ENCODE measurements around the gene GBGT1.

Gene GBGT1

DNA sequence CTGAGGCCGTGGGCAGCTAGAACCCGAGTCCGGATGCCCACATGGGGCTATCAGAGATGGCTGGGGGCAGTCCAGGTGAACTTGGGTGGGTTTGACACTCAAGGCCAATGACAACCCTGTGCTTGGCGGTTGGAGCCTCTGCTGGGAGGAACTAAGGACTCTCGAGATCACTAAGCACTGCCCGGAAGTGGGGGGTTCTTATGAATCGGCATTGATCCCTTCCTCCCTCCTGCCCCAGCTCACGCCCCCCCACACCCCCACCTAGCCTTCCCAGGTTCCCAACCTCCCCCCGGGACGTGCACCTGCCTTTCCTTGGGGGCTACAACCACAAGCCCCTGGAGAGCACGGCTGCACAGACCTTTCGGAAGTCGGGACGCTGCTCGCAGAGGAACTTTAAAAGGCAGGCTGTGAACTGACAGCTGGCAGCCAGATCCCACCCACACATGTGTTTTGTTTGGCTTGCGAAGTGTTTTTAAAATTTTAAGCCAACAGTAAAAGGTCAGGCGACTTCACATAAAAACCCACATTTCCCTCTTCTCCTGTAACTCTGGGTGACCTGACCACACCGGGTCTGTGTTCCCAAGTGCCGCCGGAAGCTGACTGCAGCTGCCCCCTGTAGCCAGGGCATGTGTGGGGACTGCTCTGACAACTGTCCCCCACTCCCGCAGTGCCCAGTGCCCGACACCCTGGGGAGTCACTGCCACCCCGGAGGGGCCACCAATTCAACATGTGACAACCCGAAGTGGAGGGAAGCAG is 37.6 kb downstream of the GBGT1 start:
- no peak for DNase-seq (ENCODE audit: low spot score)

DNA sequence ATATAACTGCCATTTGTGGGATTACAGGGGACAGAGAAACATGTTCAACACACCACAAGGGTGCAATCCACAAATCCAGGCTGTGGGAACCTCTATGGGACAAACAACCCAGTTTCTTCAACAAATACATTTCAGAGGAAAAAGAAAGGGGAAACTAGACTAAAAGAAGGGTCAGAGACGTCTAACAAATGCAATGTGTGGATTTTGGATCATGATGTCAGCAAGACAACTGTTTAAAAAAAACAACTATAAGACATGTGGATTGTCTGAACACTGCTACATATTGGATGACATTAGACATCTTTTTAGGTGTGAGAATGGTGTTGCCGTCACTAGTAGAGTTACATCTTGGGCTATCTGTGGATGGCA is 38.8 kb downstream of the GBGT1 start:
- DNase-seq (ENCODE audit: low spot score) = no peak

DNA sequence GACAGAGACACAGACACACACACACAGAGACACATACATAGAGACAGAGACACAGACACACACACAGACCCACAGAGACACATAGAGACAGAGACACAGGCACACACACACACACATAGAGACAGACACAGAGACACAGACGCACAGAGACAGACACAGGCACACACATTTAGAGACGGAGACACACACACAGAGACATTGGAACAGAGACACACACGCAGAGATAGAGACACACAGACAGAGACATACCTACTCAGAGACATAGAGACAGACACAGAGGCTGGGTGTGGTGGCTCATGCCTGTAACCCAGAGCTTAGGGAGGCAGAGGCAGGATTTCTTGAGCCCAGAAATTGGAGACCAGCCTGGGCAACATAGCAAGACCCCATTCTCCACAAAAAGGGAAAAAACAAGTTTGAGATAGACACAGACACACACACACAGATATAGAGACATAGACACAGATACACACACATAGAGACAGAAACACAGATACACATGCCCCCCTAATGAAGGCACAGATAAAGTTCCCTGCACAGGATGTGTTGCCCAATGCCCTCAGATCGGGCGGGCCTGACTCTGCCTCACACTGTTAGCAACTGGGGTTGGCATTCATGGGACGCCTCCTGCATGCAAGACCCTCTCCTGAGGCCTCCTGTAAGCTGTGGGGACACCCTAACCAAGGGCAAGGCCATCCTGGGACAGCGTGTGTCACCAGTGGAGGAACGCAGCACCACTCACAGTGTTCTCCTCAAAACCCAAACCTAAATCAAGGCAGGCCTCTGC is 39.4 kb downstream of the GBGT1 start:
- no peak for DNase-seq (ENCODE audit: low spot score)

DNA sequence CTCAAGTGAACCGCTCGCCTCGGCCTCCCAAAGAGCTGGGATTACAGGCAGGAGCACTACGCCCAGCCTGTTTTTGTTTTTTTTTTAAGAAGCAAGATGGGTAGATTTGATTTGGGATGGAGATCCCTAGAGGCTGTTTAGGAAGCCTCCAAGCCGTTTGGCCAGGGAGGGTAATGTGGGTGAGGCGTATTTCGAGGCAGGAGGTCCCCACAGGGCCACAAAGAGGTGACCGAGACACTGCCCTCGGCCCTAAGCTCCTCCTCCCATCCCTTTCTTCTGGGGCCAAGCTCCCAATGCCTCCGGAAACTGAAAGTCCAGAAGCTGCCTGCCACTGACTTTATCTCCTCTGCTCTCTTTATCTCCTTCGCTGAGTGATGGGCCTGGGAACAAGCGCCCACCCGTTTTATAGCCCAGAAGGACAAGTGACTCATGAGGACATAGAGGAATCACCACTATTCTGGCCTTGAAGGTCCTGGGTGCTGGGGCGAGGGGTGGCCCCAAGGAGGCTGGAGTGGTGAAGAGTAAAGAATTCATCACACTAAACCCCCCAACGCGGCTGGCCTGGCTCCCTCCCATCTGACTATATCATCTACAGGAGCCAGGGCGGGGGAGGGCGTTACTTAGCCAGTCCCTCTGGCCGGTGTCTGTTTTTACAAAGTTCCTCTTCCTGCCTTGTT is 40.6 kb downstream of the GBGT1 start:
- DNase-seq (ENCODE audit: low spot score) = peak; percentile 30

DNA sequence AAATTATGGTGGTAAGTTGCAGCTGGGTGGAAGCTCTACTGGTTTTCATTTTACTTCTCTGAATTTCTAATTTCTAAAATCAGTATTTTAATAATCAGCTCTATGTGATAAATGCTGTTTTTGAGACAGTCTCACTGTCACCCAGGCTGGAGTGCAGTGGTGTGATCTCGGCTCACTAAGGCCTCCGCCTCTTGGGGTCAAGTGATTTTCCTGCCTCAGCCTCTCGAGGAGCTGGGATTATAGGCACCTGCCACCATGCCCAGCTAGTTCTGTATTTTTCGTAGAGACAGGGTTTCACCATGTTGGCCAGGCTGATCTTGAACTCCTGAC is 41.1 kb downstream of the GBGT1 start:
- no peak for DNase-seq (ENCODE audit: low spot score)

DNA sequence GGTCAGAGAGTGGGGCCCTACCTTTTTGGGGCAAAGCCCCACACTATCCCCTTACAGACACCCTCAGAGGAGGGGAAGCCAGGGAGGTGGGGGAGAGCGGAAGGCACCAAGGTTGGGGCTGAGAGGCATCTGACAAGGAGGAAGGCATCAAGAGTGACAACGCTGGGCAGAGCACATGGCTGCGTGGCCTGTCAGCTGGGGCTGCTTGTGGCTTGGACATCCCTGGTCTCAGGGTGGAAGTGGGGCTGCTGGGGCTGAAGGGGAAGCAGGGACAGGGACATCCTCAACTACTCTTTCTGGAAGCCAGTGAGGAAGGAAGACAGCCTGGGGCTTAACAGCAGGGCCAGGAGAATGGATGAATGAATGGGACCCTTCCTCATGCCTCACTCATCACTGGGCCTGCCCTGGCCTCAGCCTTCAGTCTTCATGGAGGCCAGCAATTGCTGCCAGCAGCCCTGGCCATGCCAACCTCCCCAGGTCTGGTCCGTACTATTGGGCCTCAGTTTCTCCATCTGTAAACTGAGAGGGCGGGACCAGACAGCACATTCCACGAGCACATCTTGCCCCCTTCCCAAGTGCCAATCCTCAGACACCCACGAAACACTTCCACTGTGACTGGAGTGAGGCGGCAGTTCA is 41.7 kb downstream of the GBGT1 start:
- DNase-seq (ENCODE audit: low spot score) = no peak

DNA sequence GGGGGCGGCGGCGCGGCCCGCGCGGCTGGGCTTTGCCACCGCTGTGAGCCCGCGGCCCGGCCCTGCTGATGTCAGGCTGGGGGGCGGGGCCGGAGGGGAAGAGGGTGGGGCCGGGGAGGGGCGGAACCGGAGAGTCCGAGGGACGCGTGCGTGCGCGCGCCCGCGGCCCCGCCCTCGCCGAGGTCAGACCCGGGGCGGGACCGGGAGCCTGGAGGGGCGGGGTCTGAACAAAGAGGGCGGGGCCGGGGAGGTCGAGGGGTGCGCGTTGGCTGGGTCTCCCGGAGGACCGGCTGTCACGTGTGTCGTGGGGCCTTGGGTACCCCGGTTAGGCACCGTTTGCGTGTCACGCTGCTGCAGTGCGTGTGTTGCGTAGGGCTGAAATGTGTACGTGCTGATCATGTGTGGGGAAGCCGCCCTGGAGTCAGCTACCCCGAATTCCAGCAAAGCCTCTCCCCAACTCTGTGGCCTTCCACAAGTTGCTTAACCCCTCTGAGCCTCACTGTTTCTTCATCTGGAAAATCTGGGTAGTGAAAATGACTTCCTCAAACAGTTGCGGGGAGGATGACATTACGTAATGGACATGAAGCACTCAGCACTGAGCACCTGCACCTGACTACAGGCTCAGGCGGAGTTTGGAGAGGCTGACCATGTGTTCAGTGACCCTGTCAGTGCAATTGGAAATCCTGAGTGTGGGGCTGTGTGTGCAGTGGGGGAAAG is 42.4 kb downstream of the GBGT1 start, which contains the start of gene RALGDS:
RALGDS (minus strand) TSS at position 43 of the 717 bp plus-strand sequence. CDS start 86 bp downstream, outside the sequence.
- DNase-seq (ENCODE audit: low spot score) = peak; percentile 93

DNA sequence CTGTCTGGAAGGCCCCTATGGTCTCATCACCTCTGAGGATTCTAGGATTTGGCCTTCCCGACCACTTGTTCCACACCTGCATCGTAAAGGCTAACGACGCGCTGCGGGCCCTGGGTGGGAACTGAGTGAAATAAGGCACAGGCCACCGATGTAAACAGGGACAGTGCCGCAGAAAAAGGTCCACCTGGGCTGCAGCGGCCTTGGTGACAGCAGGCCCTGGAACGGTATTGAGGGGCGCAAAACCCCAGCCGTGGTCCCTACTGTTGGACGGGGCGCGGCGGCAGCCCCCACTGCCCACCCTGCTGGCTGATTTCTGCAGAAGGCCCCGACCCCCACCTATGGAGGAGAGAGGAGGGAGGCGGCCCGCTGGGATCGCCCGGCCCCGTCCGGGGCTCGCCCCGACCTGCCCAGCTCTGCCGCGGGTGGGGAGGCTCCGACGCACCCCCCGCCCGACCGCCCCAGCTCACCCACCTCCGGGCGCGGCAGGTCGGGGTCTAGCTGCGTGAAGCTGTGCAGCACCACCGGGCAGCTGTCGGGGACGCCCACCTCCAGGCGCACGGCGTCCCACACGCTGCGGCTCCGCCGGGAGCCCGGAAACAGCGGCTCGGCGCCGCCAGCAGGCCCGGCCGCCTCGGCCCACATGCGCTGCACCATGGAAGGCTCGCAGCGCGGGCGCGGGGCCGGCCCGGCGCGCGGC is 43.1 kb downstream of the GBGT1 start:
- DNase-seq (ENCODE audit: low spot score) = no peak

DNA sequence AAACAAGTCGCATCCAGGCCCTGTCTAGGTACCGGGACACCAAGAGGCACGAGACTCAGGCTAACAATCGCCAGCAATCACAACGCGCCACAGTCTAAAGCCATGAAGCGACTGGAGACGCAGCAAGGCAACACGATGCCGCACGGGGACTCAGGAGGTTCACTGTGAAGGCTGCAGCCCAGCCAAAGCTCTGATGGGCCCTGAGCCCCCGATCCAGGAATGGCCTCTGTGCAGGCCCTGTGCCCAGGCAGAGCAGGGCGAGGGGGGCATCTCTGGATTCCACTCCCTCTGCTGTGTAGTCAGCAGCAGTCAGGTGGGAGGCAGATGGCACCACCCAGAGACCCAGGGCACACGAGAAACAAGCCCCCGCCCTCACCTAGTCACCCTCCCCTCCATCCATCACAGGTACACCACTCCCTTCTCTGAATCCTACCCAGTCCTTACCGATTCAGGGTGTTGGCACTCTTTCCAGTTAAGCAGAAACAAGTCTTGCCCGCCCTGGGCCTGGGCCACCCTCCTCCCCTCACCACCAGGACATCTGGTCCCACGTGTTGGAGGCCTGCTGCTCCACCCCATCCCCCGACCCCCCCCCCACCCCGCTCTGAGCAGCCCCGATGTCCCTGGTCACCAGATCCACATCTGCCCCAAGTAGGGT is 43.7 kb downstream of the GBGT1 start:
- DNase-seq (ENCODE audit: low spot score) = no peak

DNA sequence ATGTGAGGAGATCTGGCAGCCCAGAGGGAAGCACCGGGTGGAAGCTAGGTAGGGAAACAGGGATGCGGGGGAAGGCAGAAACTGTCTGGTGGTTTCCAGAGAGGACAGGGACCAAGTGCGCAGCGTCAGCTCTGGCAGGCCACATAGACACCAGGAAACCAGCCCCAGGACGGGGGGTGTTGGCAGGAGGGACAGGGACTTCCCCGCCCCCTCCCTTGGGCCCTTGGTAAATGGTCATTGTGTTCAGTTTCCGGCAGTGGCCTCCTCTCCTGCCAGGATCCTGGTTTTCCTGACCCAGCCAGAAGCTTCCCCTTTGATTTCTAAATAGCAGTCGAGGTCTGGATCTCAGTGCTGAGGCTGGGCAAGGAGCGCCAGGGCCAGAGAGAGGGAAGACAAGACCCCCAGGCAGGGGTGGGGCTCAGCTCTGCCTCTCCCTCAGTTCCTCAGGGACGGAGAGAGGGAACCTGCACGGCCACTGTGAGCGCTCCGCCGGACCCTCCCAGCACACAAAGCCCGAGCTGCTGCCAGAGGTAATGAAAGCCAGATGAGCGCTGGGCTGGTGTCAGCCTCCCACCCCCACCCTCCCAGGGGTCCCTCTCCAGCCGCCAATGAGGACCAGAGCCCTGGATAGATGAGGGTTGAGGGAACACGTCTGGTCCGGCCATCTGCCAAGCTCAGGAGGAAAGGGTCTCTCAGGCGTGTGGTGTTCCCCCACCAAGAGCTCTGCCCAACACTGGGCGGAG is 44.4 kb downstream of the GBGT1 start:
- DNase-seq (ENCODE audit: low spot score) = no peak

DNA sequence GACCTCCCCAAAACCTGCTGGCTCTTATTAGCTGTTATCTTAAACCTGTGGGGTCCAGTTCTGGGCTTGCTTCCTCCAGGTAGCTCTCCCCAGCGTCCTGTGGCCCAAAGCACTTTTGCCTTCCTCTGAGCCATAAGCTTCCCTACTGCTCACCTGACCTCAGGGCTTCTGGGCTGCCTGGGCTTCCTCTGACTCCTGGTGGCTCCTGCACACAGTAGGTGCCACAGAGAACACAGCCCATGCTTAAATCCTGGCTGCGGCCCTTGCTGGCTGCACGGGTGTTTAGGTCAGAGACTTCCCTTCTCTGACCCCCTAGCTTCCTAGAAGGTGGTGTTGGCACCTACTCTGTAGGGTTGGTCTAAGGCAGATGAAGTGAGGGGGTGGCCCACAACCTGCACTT is 45.1 kb downstream of the GBGT1 start:
- DNase-seq (ENCODE audit: low spot score) = no peak

DNA sequence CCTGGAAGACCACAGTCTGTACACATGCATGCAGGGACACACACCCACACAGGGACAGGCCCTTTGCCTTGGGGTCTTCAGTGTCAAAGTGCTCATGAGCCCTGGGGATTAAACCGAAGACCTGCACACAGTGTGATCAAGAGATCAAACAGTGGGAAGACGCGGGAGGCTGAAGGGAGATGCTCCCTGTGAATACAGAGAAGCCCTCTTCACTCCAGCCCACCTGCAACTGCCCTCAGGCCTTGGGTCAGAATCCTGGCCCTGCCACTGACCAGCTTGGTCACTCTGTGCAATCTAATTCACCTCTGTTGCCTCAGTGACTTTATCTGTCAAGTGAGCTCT is 45.6 kb downstream of the GBGT1 start:
- DNase-seq (ENCODE audit: low spot score) = no peak

DNA sequence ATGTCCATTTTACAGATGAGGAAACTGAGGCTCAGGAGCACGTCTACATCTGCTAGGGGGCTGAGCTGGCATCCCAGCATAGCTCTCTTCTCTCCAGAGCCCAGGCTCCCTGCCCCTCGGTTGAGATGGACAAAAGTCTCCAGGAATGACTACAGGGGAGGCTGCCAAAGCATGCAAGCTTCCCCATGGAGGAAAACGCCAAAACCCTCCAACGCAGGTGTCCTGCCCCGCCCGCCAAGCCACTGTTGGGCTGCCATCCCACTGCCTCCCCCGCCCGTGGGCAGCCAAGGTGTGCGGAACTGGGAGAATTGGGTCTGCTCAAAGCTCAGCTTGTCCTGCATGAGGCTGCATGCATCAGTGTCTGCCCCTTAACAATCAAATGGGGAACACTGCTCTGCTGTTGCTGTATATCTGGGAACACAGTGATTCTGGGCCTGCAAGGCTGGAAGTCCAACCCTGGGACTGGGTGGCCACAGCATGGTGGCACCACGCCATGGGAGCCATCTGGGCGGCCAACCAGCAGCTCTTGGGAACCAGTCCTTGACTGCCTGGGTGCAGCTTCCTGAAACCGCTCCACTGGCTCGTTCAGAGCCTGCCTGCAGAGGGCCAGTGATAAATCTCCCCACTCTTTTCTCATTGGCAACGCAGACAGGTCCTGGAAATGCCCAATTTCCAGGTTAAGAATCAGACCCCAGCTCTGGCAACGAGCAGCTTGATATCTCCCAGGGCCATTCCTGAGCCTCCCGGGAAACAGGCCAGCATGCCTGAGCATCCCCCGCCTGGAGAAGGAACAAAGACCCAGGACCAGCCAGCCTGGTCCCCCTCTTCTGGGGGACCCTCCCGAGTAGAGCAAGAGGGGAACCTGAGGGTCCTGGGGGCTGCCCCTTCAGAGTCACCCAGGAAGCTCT is 46.2 kb downstream of the GBGT1 start:
- no peak for DNase-seq (ENCODE audit: low spot score)

DNA sequence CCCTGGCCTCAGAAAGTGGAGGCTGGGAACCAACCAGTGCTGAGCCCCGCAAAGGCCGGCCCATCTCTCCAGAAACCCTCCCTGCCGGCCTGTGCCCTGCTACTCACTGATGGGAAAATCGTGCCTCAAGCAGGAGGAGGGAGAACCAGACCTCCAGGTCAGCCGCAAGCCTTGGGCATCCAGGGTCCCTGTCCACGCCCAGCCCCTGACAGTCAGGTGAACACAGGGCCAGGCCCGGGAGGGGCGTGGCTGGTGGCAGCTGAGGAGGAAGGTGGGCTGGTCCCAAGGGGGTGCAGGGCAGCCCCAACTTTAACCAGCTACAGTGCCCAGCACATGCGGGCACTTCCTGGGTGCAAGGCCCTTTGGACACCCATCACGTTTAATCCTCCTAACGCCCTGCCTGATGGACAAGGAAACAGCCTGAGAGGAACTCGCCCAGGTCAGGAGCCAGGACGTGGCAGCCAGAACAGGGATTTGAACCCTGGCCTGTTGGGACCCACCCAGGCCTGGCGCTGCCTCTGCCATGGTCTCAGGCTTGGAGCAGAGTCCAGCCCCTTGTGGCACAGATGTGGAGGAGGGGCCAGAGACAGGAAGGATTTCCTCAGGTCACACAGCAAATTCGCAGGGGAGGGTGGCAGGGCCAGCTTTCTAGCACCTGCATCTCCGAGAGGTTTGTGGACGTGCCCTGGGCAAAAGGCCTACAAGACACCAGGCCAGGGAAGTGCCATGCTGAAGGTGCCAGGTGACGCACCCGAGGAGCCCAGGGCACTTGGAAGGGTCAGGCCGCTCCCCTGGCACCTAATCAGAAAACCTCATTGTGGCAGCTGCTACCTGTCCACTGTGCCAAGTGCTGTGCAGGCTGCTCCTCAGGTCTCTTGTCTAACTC is 47.1 kb downstream of the GBGT1 start:
- no peak for DNase-seq (ENCODE audit: low spot score)

DNA sequence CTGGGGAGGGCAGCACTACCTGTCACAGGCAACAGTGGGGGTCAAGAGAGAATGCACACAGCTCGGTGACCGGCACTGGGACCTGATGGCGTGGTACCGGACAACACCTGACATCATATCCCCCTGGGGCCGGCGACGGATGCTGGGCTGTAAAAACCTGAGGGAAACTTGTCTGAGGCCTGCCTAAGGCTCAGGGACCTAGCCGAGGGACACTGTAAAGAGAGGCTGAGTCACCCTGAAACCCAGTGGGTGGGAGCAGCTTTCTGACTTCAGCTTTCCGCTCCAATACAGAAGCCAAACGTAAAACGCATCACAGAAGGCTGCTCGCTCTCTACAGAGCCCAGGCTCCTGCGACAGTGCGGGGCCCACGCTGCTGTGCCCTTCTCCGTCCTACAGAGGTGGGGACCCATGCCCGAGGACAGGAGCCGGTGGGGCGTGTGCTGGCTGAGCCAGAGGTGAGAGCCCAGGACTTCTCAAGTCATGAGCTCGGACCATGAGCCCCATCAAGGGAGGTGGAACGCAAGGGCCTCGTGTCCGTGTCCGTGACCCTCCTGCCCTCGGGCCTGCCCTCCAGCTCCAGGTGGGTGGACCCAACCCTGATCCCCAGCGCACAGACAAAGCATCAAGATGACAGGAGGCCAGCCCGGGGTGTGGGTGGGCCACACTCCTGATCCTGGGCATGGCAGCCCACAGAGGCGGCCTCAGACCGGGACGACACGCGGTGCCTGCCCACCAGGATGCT is 47.9 kb downstream of the GBGT1 start:
- no peak for DNase-seq (ENCODE audit: low spot score)

DNA sequence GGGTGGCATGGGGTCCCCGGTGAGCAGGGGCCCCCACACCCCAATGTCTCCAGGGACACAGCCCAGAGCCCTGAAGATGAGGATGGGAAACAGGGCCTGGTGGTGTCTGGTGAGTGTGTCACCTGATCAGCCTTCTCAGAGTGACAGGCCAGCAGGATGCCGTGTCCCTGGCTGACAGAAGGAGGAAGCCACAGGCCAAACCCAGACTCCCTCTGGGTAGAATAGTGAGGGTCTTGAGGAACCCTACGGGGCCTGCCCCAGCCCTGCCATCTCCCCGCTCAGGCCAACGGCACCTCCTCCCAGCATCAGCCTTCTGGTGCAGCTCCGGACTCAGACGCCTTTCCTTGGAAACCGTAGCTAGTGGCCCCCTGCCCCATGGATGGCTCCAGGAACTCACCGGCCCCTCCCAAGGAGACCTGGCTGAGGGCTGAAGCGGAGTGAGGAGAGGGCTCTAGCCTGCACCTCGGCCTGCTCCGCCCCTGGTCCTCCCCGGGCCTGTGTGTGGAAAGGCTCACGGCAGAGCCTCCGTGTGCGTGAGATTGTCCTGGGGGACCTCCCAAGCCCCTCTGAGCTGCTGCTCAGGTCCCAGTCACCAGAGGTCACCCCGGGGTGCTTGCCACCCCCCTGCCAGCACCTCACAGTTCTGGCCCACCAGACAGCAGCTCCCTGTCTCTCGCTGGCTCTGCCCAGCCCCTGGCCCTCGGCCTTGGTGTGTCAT is 48.7 kb downstream of the GBGT1 start:
- DNase-seq (ENCODE audit: low spot score) = no peak

Data from hematopoietic multipotent progenitor cell treated with erythropoietin and hydrocortisone succinate and interleukin-3 and kit ligand, for 15 days (in vitro differentiated cells).